ENCODE results near the gene BCOR.

The BCOR gene

DNA sequence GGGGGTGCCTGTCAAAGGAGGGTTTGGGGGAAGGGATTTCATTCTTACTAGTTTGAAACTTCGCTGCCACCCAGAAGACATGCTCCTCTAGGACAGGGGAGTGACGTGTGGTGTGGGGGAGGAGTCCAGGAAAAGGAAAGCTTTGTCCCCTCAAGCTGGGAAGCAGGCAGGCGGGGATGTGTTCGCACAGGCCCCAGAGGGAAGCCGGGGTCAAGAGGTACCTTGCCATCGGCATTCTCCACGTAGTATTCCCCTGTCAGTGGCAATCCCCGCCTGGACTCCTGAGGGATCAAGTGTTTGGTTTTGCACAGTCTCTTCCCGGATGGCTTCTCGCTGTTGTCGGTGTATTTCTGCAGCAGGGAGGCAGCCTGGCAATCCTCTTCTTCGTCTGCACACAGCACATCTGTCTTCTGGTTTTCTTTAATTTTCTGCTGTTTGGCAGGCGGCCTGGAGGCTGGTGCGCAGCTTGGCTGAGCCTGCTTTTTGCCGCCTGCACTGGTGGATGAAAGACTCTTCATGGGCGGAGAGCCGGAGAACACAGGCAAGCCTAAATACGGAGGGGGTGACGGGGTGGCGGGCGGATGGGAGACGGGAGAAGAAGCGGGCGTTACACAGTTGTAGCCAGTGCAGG is 35.1 kb downstream of the BCOR start:
- DNase-seq (ENCODE audit: low read depth) = no peak

DNA sequence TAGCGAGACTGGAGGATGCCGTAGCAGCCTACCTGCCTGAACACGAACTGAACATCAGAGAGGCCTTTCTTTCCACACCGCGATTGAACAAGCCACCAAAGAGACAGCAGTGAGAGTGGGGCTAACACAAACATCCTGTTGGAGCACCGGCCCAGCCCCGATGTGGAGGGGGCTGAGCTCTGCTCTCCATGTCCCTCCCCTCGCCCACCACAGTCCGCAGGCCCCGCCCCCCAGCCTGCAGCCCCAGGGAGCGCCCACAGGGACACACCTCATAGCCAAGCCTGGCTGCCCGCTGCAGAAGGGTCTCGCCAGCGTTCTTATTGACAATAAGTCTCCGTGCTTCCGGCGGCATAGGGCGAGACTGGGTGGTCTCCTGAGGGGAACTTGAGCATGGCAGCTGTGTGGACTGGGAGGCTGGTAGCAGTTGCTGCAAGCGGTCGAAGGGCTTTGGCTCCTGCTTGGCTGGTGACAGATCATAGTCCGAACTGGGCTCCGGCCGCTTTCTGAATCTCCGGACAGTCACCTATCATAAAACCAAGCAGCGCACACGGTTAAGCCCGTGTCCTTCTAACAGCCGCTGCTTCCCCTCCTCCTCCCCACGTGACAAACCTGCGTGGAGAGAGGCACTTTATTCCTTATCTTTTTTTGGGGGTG is 35.8 kb downstream of the BCOR start:
- DNase-seq (ENCODE audit: low read depth) = no peak

DNA sequence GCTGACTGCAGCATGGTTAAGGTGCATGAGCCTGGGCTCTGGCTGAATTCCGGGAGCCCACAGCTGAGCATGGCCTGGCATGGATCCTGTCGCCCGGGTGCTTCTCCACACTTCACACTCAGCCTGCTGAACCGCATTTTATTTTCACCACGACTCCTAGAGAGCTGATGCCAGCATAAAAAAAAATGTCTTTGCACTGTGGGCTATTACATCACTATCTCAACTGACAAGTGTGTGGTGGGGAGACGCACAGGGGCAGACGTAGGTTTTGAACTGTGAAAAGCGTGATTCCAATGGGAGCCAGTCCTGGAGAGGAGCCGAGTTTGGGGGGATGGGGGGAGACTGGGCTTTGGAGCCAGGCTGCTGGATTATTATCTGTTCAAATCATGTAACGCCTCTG is 36.8 kb downstream of the BCOR start:
- no peak for DNase-seq (ENCODE audit: low read depth)

DNA sequence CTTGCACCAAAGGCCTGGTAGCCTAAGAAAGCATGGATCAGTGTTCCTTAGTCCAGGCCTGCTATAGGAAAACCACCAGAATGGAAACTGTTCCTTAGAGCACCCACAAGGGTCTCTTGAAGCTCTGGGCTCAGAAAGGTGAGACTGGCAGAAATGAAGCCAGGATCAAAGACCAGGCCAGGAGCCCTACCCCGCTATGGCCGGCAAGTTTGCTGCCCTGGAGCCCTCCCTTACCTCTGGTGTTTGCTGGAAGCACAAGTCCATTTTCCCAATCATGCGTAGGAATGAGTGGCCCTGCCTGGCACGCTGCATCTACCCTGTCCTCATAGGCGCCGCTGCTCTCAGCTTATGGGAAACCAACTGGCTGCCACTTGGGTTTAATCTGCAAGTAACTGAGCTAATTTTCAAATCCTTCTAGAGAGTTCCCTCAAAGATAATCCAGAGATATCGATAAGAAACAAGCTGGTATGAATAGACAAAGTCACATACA is 37.4 kb downstream of the BCOR start:
- DNase-seq (ENCODE audit: low read depth) = no peak

DNA sequence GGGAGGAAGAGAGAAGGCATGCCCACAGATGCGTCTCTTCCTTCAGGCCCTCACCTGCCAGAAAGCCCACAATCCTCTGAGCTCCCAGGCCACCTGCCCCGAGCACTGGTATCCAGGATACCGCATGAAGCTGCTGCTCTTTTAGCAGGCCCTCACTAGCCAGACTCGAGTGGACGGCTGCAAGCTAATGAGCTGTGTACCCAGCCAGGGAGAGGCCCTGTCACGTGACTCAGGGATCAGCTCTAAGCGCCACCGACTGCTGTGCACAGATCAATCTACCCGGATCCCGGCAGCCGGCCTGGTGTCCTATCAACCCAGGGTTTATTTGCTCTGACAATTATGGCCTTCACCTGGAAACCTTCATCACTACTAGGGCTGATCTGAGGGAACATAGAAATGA is 39.0 kb downstream of the BCOR start:
- DNase-seq (ENCODE audit: low read depth) = no peak

DNA sequence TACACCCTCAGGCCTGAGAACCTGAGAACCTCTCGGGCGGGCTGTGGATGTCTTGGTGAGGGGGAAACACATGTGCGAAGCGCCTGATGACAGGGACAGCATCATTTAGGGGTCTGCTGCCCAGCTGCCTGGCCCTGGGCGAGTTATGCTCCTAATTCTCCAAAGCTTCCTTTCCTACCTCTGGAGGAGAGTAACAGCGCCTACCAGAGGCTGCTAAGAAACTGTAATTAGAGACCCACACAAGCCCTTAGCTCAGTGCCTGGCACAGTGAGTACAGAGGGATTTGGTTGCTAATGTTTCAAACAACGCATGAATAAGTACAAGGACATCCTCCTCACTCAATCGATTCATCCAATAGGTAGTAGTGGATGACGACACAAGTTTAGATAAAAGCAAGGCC is 40.4 kb downstream of the BCOR start:
- DNase-seq (ENCODE audit: low read depth) = no peak

DNA sequence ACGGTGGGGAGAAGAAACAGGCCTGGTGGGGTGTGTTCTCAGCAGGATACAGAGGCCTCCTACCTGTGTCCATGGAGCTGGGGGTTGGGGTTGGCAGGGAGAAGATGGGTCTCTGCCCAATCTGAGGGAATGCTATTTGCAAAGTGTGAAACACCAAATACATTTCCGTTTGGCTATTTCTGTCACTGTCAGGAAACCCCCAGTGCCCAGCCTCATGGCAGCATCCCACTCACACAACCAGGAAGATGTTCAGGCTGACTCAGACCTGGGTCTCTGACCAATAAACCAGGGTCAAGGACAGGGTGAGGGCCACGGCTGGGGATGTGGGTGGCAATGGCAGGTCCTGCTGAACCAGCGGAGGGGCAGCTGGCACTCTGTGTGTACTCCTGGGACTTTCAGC is 41.3 kb downstream of the BCOR start:
- no peak for DNase-seq (ENCODE audit: low read depth)

DNA sequence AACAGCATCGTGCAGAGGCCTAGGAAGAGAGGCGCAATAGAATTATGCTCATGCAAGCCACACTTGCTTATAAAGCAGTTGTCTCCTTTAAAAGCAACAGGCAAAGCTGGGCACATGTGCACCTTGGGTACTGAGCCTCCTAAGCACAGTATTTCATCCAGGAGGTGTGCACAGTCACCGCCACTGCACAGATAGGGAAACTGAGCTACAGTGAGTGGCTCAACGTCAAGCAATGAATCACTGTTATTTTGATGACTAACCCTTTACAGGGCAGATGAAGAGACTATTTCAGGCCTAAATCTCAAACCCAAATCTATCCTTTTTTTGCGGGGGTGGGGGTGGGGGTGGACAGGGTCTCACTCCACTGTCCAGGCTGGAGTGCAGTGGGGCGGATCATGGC is 42.3 kb downstream of the BCOR start:
- DNase-seq (ENCODE audit: low read depth) = no peak

DNA sequence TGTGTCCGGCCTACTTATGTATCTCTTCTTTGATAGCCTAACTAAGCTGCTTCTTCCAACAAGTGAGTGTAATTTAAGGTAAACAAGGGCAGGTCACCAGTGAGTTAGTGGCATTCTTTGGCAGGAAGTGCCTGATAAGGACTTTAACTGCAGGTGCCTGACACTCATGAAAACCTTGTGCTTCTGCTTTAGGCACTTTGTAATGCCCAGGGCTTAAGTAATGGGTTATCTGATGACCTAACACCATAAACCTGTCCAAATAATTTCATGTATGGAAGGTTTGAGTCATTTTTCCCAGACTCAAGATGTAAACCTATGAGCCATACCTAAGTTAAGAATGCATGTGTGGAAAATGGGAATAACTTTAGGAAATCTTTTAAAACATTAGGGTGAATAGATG is 43.0 kb downstream of the BCOR start:
- DNase-seq (ENCODE audit: low read depth) = no peak

DNA sequence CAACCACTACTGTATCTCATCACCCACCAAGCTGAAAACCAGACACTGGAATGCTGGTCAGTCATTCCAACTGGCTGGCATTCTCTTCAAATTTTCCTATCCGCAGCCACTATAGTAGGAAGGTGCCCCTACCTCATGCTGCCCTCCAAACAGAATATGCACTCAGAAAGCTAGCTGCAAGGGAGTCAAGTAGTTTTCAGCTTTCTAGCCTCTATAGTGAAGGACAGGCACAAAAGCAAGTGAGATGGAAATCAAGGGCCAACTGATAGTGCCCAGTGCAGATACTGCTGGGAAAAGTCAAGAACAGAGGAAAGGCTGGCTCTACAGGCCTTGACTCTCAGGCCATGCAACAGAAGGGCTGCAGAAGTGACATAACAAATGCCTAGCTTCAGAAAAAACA is 47.2 kb downstream of the BCOR start:
- no peak for DNase-seq (ENCODE audit: low read depth)

DNA sequence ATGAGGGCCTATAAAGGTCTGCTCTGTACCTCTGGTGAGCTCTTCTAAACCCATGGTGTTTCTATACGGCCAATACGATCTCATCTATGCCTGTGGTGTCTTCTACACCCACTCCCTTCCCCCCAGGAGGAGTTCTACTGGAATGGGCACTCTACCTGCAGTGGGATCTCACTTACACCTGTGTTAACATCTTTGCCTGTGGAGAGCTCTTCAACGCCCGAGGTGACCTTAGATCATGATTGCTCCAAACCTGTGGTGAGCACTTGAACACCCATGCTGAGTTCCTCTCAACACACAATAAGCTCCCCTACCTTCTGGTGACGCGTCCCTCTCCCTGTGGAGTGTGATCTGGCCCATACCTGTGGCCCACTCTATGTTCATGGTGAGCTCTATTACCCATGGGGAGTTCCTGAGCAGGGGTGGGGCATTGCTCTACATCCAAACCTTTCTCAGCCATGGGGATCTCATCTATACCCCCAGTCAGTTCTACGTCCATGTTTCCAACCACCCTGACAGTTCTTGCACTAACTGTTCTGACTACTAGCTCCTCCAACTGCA is 48.6 kb downstream of the BCOR start:
- no peak for DNase-seq (ENCODE audit: low read depth)

DNA sequence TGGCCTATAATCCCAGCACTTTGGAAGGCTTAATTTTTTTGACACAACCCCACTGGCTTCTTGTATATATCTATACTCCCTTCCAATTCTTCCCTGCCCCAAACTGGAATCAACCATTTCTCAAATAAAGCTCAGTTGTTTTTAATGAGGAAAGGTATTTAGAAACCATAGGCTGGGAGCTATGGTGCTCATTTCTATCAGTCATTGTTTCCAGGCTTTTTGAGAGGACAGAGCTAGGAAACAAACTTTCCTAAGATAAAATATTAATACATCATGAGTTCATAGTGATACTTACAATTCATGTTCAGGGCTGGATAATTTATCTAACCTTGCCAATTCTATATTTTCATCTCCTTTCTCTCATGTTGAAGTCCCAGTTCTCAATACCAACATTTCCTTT is 50.3 kb downstream of the BCOR start:
- no peak for DNase-seq (ENCODE audit: low read depth)

DNA sequence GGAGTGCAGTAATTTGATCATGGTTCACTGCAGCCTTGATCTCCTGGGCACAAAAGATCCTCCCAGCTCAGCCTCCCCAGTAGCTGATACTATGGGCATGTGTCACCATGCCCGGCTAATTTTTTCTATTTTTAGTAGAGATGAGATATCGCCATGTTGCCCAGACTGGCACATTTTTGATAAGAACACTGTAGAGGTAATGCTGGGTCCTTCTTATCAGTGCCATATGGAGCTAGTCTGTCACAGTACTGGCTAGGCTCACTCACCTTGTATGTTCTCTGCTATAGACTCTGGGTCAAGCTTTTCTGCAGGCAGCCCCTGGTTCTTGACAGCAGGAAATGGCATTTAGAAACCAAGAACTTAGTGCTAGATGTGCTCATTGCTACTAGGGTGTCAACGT is 53.9 kb downstream of the BCOR start:
- DNase-seq (ENCODE audit: low read depth) = no peak

DNA sequence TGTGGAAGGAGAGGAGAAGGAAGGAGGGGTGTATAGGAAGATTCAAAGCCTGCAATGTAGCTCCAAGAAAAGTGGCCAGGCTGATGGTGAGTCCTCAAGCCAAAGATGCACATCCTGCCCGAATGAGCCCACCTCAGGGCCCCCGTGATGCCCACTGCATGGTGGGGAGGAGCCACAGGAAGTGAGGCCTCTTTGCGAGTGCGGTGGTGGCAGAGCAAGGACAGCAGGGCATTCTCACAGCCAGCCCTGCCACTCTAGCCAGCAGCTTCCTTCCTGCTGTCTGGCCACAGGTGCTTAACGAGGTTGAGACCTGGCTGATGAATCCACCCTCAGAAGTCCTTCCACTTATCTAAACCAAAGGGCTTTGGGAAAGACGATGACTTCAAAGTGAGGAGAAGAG is 55.8 kb downstream of the BCOR start:
- no peak for DNase-seq (ENCODE audit: low read depth)

DNA sequence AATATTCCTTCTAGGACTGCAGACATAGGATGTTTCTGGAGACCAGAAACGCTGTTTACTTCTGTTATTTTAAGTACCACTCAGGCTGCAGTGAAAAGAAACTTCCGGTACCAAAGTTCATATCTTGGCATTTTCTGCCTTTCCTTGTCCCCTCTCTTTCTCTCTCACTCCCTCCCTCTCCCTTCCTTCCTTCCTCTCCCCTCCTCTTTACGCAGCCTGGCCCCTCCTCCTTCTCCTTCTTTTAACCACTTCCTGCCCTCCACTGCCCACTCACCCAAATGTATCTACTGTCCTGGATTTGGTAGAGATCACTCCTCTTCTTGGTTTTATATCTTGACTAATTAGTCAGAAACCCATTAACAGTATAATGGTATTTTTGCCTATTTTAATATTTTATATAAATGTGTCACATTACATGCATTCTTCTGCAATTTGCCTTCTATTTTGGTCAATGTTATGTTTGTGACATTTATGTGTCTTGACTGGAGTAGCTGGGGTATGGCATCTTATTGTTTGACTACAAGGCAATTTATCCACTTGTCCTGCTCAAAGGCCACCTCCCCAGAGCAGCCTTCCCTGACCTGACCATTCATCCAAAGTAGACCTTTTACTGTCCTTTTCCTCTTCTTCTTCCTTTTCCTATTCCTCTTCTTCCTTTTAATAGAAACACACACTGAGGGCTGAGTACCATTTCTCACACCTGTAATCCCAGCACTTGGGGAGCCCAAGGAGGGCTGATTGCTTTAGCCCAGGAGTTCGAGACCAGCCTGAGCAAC is 56.9 kb downstream of the BCOR start:
- no peak for DNase-seq (ENCODE audit: low read depth)

DNA sequence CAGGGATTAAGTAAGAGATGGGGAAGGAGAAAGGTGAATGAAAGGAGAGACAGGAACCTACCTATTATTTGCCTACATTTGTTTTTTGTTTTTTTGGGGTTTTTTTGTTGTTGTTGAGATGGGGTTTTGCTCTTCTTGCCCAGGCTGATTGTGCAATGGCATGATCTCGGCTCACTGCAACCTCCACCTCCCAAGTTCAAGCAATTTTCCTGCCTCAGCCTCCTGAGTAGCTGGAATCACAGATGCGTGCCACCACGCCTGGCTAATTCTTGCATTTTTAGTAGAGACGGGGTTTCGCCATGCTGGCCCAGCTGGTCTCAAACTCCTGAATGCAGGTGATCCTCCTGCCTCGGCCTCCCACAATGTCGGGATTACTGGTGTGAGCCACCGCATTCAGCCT is 57.9 kb downstream of the BCOR start:
- no peak for DNase-seq (ENCODE audit: low read depth)

DNA sequence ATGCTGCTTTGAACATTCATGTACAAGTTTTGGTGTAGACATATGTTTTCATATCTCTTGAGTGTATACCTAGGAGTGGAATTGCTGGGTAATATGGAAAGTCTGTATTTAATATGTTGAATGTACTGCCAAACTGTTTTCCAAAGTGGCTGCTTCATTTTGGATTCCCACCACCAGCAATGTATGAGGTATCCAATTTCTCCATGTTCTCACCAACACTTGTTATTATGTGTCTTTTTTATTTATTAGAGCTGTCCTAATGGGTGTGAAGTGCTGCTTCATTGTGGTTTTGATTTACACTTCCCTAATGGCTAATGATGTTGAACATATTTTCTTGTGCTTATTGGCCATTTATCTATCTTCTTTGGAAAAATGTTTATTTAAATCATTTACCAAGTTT is 60.4 kb downstream of the BCOR start:
- DNase-seq (ENCODE audit: low read depth) = no peak

DNA sequence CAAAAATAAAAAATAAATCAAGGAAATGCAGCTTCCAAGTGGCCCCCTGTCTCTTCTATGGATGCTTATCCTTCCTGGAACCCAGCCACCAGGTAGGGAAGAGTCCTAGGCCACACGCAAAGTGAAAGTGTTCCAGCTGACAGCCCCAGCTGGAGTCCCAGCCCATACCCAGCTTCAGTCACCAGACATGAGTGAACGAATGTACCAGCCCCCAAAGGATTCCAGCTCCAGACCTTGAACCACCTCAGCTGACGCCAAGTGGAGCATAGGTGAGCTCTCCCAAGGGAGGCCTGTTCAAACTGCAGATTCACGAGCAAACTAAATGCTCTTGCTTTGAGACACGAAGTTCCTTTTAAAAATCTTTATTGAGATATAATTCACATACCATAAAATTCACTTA is 62.0 kb downstream of the BCOR start:
- DNase-seq (ENCODE audit: low read depth) = no peak

DNA sequence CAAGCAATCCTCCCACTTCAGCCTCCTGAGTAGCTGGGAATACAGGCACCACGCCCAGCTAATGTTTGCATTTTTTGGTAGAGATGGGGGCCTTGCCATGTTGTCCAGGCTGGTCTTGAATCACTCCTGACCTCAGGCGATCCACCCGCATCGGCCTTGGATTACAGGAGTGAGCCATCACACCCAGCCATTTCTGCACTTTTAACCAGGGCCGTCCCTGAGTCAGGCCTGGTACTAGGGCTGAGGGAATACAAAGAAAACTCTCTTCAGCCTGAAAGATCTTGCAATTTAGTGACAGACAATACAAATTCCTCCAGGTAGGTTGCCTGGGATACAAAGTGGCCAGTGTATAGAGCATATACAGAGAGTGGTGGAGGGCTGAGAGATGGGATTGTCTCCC is 65.8 kb downstream of the BCOR start:
- DNase-seq (ENCODE audit: low read depth) = no peak

DNA sequence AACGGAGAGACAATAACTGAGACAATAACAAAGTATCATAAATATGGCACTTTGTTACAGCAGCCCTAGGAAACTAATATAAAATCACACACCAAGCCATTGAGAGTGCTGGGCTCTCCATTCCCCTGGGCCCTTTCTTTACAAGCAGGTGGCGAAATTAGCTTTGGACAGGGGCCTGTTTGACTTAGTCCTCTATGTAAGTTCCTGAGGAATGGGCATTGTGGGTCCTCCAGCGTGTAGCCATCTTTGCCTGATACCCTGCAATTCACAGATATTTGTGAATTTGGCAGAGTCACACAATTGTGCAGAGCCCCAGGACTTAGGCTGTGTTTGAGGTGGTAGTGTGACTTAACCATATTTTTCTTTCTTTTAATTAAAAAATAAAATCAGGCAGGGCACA is 67.6 kb downstream of the BCOR start:
- DNase-seq (ENCODE audit: low read depth) = no peak

DNA sequence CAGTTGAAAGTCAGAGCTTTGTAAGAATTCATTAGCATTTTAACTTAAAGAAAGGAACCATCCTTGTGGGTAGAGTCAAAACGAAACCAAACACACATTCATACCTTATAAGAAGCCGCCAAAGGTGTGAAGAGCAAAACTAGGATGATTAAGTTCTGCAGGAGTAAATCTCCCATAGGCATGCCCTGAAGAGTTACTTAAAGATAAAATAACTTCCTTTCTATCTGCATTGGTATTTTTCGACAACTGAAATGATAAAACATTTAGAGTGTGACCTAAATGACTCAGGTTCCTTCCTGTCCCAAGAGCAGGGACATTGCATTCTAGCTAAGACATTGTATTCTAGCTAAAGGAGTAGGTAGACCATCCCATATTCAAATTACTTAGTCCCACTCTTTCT is 75.3 kb downstream of the BCOR start:
- DNase-seq (ENCODE audit: low read depth) = no peak

DNA sequence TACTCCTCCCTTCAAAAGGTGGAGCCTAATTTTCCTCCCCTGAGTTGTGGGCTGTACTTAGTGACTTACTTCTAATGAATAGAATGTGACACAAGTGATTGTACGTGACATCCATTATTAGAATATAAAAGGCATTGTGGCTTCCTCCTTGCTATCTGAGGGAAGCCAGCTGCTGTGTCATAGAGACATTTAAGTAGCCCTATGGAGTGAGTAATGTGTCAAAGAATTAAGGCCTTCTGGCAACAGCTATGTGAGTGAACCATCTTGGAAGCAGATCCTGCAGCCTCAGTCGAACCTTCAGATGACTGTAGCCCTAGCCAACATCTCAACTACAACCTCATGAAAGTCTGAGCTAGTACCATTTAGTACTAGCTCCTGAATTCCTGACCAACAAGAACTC is 76.1 kb downstream of the BCOR start:
- DNase-seq (ENCODE audit: low read depth) = no peak

DNA sequence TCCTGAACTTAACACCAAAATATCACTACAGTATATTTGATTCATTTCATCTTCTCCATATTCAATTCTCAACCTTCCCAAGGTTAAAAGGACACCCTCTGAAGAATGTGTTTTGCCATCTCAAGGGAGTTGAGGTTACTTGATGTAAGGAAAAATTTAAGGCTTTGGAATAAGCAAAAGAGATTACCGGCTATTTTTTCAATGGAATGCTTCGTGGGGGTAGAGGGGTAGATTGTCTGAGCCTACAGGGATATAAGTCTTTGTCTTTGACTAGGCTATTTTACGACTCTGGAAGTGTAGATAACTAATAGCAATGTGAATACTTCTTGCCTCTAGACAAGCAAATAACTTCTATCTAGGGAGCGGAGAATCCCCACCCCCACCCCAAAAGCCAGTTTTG is 78.2 kb downstream of the BCOR start:
- no peak for DNase-seq (ENCODE audit: low read depth)
